ENCODE data around the gene CBLB.

Gene CBLB

DNA sequence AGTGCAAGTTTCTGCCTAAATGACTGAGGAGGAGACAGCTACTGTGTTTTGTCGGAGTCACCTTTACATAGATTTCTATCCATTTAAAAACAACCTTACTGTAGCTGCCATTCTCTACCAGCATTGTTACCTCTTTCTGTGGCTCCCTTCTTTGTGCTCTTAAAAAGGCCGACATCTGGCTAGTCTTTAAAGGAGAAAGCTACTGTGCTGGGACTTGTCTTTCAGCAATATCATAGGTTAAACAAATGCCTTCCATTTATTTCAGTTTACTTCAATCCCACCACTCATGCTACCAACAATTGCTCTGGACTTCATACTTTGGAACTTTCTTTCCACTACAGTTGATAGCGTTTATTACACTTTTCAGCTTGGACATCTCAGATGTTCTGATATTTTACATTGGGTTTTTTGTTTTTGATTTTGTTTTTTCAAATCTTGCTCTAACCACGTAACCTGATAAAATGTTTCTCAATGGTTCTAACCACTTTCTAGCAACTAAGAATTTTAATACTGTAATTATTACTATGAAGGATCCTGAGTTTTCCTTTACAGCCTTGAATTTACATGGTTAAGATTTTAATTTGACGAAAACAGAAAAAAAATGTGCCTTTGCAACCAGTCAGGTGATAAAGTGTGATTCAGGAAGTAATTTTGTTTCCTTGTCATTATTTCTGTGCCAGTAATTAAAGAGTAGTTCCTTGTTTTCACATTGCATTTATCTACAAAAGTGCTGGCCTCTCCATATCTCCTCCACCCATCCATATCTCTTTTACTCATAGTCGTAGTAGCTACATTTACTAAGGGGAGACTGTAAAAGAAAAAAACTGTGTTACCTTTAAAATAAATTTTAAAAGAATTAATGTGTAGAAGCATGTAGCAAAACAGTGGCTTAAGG lies 1.3 kb upstream of the CBLB start:
- no peak overlapping the region for H2BK12ac ChIP-seq (ENCODE audit: low read length)
- H4K91ac ChIP-seq (ENCODE audit: low read depth, low read length) = no peak overlapping the region
- H3K36me3 ChIP-seq (ENCODE audit: control insufficient read depth in 1 of 2, insufficient read depth in 2 of 2, low read length in 2 of 2) = no peaks in the 10 kb centered on the region
- no peak overlapping the region for H2BK5ac ChIP-seq (ENCODE audit: low read depth, low read length, poor library complexity)
- no peak for DNase-seq
- H3K9me3 ChIP-seq (ENCODE audit: insufficient read depth, low read depth, low read length) = no peaks in the 10 kb centered on the region
- H3K27ac ChIP-seq (ENCODE audit: low read depth, low read length) = peak overlapping the region; percentile 63
- no peaks in the 10 kb centered on the region for H3K27me3 ChIP-seq (ENCODE audit: insufficient read depth, low read length)
- no peak overlapping the region for H3K14ac ChIP-seq (ENCODE audit: low read length)
- H2AK5ac ChIP-seq (ENCODE audit: low read length) = no peak overlapping the region
- no peak overlapping the region for H4K8ac ChIP-seq (ENCODE audit: low read depth, low read length)
- H3K4me2 ChIP-seq (ENCODE audit: low read length) = peak overlapping the region; percentile 64
- no peak overlapping the region for H4K12ac ChIP-seq (ENCODE audit: low read depth, low read length)
- WGBS (ENCODE audit: extremely low coverage, insufficient coverage, insufficient read length) = no CpG with 5 or more reads among the region's 6 CpGs
- H2AFZ ChIP-seq (ENCODE audit: insufficient read depth, low read length, poor library complexity) = no peak overlapping the region
- no peak overlapping the region for H3K9ac ChIP-seq (ENCODE audit: low read length)
- no peak overlapping the region for H3K4me3 ChIP-seq (ENCODE audit: low read depth, low read length)
- peaks cover 10% of the 10 kb centered on the region for H3K79me2 ChIP-seq (ENCODE audit: control insufficient read depth, insufficient read depth, low read length, poor library complexity)
- no peak overlapping the region for H3K18ac ChIP-seq (ENCODE audit: low read length)
- H3K4me1 ChIP-seq (ENCODE audit: control insufficient read depth in 1 of 2, insufficient read depth in 2 of 2, low read length in 2 of 2) = peaks cover 0 to 2% of the 10 kb centered on the region in 2 experiments
- H3K23ac ChIP-seq (ENCODE audit: low read length) = no peak overlapping the region
- no peak overlapping the region for H3K4ac ChIP-seq (ENCODE audit: low read depth, low read length)
- peaks cover 14% of the 10 kb centered on the region for H3K79me1 ChIP-seq (ENCODE audit: low read length)
- H2BK120ac ChIP-seq (ENCODE audit: insufficient read depth, low read length, poor library complexity) = no peak overlapping the region

DNA sequence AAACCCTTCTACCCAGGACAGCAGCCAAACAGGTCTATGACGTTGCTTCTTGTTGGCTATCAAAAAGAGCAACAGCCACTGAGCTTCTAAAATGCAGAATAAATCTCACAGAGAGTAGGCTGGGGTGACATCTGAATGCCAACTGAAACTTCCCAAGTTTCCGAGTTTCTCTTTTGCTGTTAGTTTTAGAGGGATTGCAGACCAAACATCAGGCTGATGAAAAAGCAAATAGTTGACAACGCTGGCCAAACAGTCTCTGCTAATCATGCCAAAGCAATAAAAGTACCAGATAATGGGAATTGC lies 670 bp upstream of the CBLB start:
- Histone ChIP-seq H3K4ac (ENCODE audit: low read depth, low read length) (no peak overlapping the region), H3K27ac (ENCODE audit: low read depth, low read length) (peak overlapping the region; percentile 63), H3K9ac (ENCODE audit: low read length) (no peak overlapping the region), H3K23ac (ENCODE audit: low read length) (no peak overlapping the region), H3K18ac (ENCODE audit: low read length) (no peak overlapping the region), H2AK5ac (ENCODE audit: low read length) (no peak overlapping the region), H2BK120ac (ENCODE audit: insufficient read depth, low read length, poor library complexity) (no peak overlapping the region), H3K4me2 (ENCODE audit: low read length) (peak overlapping the region; percentile 64), H3K79me2 (ENCODE audit: control insufficient read depth, insufficient read depth, low read length, poor library complexity) (peaks cover 10% of the 10 kb centered on the region), H4K91ac (ENCODE audit: low read depth, low read length) (no peak overlapping the region), H4K8ac (ENCODE audit: low read depth, low read length) (peak overlapping the region; percentile 7), H3K14ac (ENCODE audit: low read length) (no peak overlapping the region), H3K79me1 (ENCODE audit: low read length) (peaks cover 14% of the 10 kb centered on the region), H3K27me3 (ENCODE audit: insufficient read depth, low read length) (no peaks in the 10 kb centered on the region), H3K4me3 (ENCODE audit: low read depth, low read length) (no peak overlapping the region), H2BK5ac (ENCODE audit: low read depth, low read length, poor library complexity) (no peak overlapping the region), H3K4me1 (ENCODE audit: control insufficient read depth in 1 of 2, insufficient read depth in 2 of 2, low read length in 2 of 2) (peaks cover 0 to 2% of the 10 kb centered on the region in 2 experiments), H4K12ac (ENCODE audit: low read depth, low read length) (no peak overlapping the region), H3K36me3 (ENCODE audit: control insufficient read depth in 1 of 2, insufficient read depth in 2 of 2, low read length in 2 of 2) (no peaks in the 10 kb centered on the region), H3K9me3 (ENCODE audit: insufficient read depth, low read depth, low read length) (no peaks in the 10 kb centered on the region), H2AFZ (ENCODE audit: insufficient read depth, low read length, poor library complexity) (no peak overlapping the region), H2BK12ac (ENCODE audit: low read length) (no peak overlapping the region)
- no peak for DNase-seq
- no CpG with 5 or more reads among the region's 3 CpGs for WGBS (ENCODE audit: extremely low coverage, insufficient coverage, insufficient read length)

DNA sequence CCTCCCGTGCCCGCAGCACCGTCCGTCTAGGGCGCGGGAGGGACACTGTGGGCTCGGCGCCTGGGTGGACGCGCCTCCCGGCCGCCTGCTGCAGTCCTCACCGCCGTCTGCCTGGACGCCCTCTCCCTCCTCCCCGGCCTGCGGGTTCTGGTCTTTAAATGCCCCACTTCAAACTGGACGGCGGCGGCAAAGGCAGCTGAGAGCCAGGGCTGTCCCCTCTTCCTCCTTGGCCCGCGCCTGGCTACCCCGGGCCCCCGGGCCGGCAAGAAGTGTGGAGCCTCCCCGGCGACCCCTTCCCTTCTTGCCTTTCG lies 426 bp downstream of the CBLB start:
- Histone ChIP-seq H3K4me2 (ENCODE audit: low read length) (peak overlapping the region; percentile 86), H2AFZ (ENCODE audit: insufficient read depth, low read length, poor library complexity) (peak overlapping the region; percentile 57), H3K27me3 (ENCODE audit: insufficient read depth, low read length) (no peaks in the 10 kb centered on the region), H3K79me1 (ENCODE audit: low read length) (peaks cover 14% of the 10 kb centered on the region), H3K14ac (ENCODE audit: low read length) (peak overlapping the region; percentile 95), H3K27ac (ENCODE audit: low read depth, low read length) (peak overlapping the region; percentile 86), H3K4me1 (ENCODE audit: control insufficient read depth in 1 of 2, insufficient read depth in 2 of 2, low read length in 2 of 2) (peaks cover 0 to 2% of the 10 kb centered on the region in 2 experiments), H4K8ac (ENCODE audit: low read depth, low read length) (peak overlapping the region; percentile 92), H2BK12ac (ENCODE audit: low read length) (no peak overlapping the region), H2AK5ac (ENCODE audit: low read length) (peak overlapping the region; percentile 34), H3K4ac (ENCODE audit: low read depth, low read length) (peak overlapping the region; percentile 92), H3K23ac (ENCODE audit: low read length) (no peak overlapping the region), H3K9me3 (ENCODE audit: insufficient read depth, low read depth, low read length) (no peaks in the 10 kb centered on the region), H3K9ac (ENCODE audit: low read length) (peak overlapping the region; percentile 99), H2BK120ac (ENCODE audit: insufficient read depth, low read length, poor library complexity) (peak overlapping the region; percentile 79), H3K36me3 (ENCODE audit: control insufficient read depth in 1 of 2, insufficient read depth in 2 of 2, low read length in 2 of 2) (no peaks in the 10 kb centered on the region), H3K79me2 (ENCODE audit: control insufficient read depth, insufficient read depth, low read length, poor library complexity) (peaks cover 10% of the 10 kb centered on the region), H4K91ac (ENCODE audit: low read depth, low read length) (peak overlapping the region; percentile 95), H3K4me3 (ENCODE audit: low read depth, low read length) (peak overlapping the region; percentile 96), H4K12ac (ENCODE audit: low read depth, low read length) (peak overlapping the region; percentile 72), H2BK5ac (ENCODE audit: low read depth, low read length, poor library complexity) (peak overlapping the region; percentile 91), H3K18ac (ENCODE audit: low read length) (peak overlapping the region; percentile 94)
- peak; percentile 73 to 80 for DNase-seq
- no CpG with 5 or more reads among the region's 28 CpGs for WGBS (ENCODE audit: extremely low coverage, insufficient coverage, insufficient read length)

DNA sequence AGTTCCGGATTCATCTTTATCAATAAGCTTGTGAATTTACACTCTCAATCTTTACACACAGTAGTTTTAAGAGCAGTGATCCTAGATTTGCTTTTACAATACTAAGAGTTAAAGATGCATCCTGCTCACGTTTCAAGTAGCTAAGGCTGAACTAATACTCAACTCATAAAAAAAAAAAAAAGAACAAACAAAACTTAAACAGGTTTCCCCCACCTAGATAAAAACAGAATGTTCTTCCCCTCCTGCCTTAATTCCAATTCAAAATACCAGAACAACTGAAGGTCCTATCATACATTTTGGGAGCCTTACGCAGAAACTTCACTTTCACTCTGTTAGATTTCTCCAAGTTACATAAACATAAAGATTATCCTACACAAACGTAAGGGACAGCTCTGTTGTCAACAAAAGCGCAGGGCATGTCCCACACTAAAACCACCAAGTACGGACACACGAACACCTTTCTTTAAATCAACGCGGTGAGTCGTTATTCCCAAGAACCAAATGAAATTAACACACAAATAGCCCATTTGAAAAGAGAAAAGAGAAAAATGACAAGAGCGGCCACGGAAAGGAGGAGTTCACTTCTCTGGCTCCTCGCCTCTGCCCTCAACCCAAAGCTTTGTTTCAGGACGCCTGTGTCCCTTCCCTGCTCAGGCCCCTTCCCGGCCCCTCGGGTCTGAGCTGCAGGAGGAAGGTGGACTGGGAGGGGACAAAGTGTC lies 941 bp downstream of the CBLB start:
- peak overlapping the region; percentile 79 for H2BK120ac ChIP-seq (ENCODE audit: insufficient read depth, low read length, poor library complexity)
- WGBS (ENCODE audit: extremely low coverage, insufficient coverage, insufficient read length) = no CpG with 5 or more reads among the region's 16 CpGs
- H3K4ac ChIP-seq (ENCODE audit: low read depth, low read length) = peak overlapping the region; percentile 92
- peak in 1 of 2 donors; percentile 41 for DNase-seq
- H3K4me3 ChIP-seq (ENCODE audit: low read depth, low read length) = peak overlapping the region; percentile 96
- H3K27ac ChIP-seq (ENCODE audit: low read depth, low read length) = peak overlapping the region; percentile 86
- H3K23ac ChIP-seq (ENCODE audit: low read length) = no peak overlapping the region
- H3K9ac ChIP-seq (ENCODE audit: low read length) = peak overlapping the region; percentile 99
- H3K79me1 ChIP-seq (ENCODE audit: low read length) = peaks cover 14% of the 10 kb centered on the region
- H3K4me1 ChIP-seq (ENCODE audit: control insufficient read depth in 1 of 2, insufficient read depth in 2 of 2, low read length in 2 of 2) = peaks cover 0 to 2% of the 10 kb centered on the region in 2 experiments
- H3K18ac ChIP-seq (ENCODE audit: low read length) = peak overlapping the region; percentile 94
- peaks cover 10% of the 10 kb centered on the region for H3K79me2 ChIP-seq (ENCODE audit: control insufficient read depth, insufficient read depth, low read length, poor library complexity)
- H2BK12ac ChIP-seq (ENCODE audit: low read length) = no peak overlapping the region
- peak overlapping the region; percentile 86 for H3K4me2 ChIP-seq (ENCODE audit: low read length)
- H2AK5ac ChIP-seq (ENCODE audit: low read length) = no peak overlapping the region
- H4K91ac ChIP-seq (ENCODE audit: low read depth, low read length) = peak overlapping the region; percentile 95
- no peaks in the 10 kb centered on the region for H3K36me3 ChIP-seq (ENCODE audit: control insufficient read depth in 1 of 2, insufficient read depth in 2 of 2, low read length in 2 of 2)
- no peaks in the 10 kb centered on the region for H3K9me3 ChIP-seq (ENCODE audit: insufficient read depth, low read depth, low read length)
- H2BK5ac ChIP-seq (ENCODE audit: low read depth, low read length, poor library complexity) = peak overlapping the region; percentile 91
- H4K12ac ChIP-seq (ENCODE audit: low read depth, low read length) = peak overlapping the region; percentile 72
- peak overlapping the region; percentile 95 for H3K14ac ChIP-seq (ENCODE audit: low read length)
- no peaks in the 10 kb centered on the region for H3K27me3 ChIP-seq (ENCODE audit: insufficient read depth, low read length)
- H4K8ac ChIP-seq (ENCODE audit: low read depth, low read length) = peak overlapping the region; percentile 92
- H2AFZ ChIP-seq (ENCODE audit: insufficient read depth, low read length, poor library complexity) = peak overlapping the region; percentile 57

All from trophoblast cell (in vitro differentiated cells and primary cell).